Right atrium auricular region (tissue), 2 donors: ENCODE measurements around the gene EIF1. TPM values are rescaled to one million over a fixed set of nuclear protein-coding genes. Genes with fewer than 3 reads are reported as not detected.
"Not testable (repeated sequence)": the region's sequence is repeated elsewhere in the genome, so short reads cannot be mapped to it uniquely, and the experiment has no call there.

Source experiments
- DNase-seq: peaks from one replicate; pipeline ENCODE4 v3.0.0-alpha.2; 2019; ENCODE audit warnings: low spot score
- H3K27ac ChIP-seq, 2 donors: fragments of 200-600 bp; sonication (generic); 1 replicate in 1 of 2; 2 replicates in 1 of 2; pipeline ENCODE4 v1.5.1; 2016 to 2019
- H3K27me3 ChIP-seq, 2 donors: fragments of 200-600 bp; sonication (generic); one replicate each; pipeline versions ENCODE4 v1.5.1 to v1.6.0; 2017 to 2019
- H3K36me3 ChIP-seq: fragments of 200-600 bp; sonication (generic); one replicate; pipeline ENCODE4 v1.5.1; 2016
- H3K4me1 ChIP-seq, 2 donors: fragments of 200-600 bp; sonication (generic); one replicate each; pipeline versions ENCODE4 v1.5.1 to v1.6.0; 2017 to 2019
- H3K4me3 ChIP-seq, 2 donors: fragments of 200-600 bp; sonication (generic); 1 replicate in 1 of 2; 2 replicates in 1 of 2; pipeline ENCODE4 v1.5.1; 2017 to 2019; ENCODE audit warnings: mild to moderate bottlenecking in 1 of 2, moderate library complexity in 1 of 2
- H3K9me3 ChIP-seq, 2 donors: fragments of 200-600 bp; sonication (generic); one replicate each; pipeline ENCODE4 v1.5.1; 2019
- total RNA-seq, 2 donors: library from RNA; depleted of rRNA; stranded (reverse); fragments of >200 nt; gene quantifications; one replicate each; pipeline ENCODE4 v1.1.0, GENCODE V29; 2016
- TF ChIP-seq, protein P1 (sequence below), 2 donors: fragments of 200-600 bp; sonication (generic); IDR thresholded peaks; one replicate each; pipeline ENCODE4 v1.5.1; 2019; ENCODE audit warnings: antibody characterized with exemption in 2 of 2

The EIF1 gene
- total RNA-seq, 2 donors from 2014 or later = 331 to 390 TPM

DNA sequence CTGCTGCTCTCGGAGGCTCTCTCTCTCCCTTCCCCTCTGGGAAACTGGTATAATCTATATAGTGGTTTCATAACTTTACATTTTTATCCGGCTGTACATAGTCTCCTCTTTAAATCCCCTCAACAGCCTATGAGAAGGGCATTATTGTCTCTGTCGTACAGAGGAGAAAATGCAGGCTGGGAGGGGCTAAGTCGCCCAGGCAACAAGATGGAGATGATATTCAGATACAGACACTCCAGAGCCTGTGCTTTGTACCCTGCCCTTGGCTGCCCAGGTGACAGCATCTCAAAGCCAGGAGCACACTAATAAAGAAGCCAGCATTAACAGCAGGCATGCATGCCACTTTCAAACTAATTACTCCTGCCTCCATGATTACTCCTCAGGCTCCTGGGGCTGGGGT, 4.7 kb upstream of the EIF1 start:
- Histone ChIP-seq H3K36me3 (no peaks in the 10 kb centered on the region), H3K9me3 (no peaks in the 10 kb centered on the region), H3K4me1 (peaks cover 0 to 7% of the 10 kb centered on the region in 2 donors), H3K27me3 (no peaks in the 10 kb centered on the region), H3K4me3 (no peak overlapping the region), H3K27ac (no peak overlapping the region)
- DNase-seq = no peak
- TF ChIP-seq, protein P1, sequence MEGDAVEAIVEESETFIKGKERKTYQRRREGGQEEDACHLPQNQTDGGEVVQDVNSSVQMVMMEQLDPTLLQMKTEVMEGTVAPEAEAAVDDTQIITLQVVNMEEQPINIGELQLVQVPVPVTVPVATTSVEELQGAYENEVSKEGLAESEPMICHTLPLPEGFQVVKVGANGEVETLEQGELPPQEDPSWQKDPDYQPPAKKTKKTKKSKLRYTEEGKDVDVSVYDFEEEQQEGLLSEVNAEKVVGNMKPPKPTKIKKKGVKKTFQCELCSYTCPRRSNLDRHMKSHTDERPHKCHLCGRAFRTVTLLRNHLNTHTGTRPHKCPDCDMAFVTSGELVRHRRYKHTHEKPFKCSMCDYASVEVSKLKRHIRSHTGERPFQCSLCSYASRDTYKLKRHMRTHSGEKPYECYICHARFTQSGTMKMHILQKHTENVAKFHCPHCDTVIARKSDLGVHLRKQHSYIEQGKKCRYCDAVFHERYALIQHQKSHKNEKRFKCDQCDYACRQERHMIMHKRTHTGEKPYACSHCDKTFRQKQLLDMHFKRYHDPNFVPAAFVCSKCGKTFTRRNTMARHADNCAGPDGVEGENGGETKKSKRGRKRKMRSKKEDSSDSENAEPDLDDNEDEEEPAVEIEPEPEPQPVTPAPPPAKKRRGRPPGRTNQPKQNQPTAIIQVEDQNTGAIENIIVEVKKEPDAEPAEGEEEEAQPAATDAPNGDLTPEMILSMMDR (IDR thresholded peaks at IDR 0.05) = no peak

DNA sequence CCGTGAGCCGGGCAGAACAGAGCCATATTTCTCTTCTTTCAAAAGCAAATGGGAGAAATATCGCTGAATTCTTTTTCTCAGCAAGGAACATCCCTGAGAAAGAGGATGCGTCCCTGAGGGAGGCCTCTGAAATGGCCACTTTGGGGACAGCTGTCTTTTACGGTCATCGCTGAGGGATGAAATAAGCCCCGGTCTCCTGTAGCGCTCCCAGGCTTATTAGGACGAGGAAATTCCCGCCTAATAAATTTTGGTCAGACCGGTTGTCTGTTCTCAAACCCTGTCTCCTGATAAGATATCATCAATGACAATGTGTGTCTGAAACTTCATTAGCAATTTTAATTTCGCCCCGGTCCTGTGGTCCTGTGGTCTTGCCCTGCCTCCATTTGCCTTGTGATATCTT, 2.9 kb upstream of the EIF1 start:
- not testable (repeated sequence) for H3K9me3 ChIP-seq, H3K27ac ChIP-seq, H3K4me3 ChIP-seq, H3K27me3 ChIP-seq, DNase-seq
- peaks cover 15% of the 10 kb centered on the region for H3K36me3 ChIP-seq
- H3K4me1 ChIP-seq = peaks cover 0 to 19% of the 10 kb centered on the region in 2 donors

DNA sequence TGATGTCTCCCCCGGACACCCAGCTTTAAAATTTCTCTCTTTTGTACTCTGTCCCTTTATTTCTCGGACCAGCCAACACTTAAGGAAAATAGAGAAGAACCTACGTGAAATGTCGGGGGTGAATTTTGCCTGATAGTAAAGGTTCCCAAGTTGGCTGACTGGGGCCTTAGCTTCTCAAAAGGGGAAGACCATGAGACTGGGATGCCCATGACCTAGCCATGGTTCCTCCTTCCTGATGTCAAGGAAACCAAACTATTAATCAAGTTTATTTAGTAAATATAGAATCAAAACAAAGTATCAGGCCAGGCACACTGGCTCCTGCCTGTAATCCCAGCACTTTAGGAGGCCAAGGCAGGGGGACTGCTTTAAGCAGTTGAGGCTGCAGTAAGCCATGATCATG, 2.4 kb upstream of the EIF1 start:
- Histone ChIP-seq H3K27ac (no peak overlapping the region), H3K27me3 (no peaks in the 10 kb centered on the region), H3K36me3 (peaks cover 20% of the 10 kb centered on the region), H3K9me3 (no peaks in the 10 kb centered on the region), H3K4me3 (no peak overlapping the region), H3K4me1 (peaks cover 0 to 24% of the 10 kb centered on the region in 2 donors)
- DNase-seq = no peak
- TF ChIP-seq, protein P1 (IDR thresholded peaks at IDR 0.05) = no peak

DNA sequence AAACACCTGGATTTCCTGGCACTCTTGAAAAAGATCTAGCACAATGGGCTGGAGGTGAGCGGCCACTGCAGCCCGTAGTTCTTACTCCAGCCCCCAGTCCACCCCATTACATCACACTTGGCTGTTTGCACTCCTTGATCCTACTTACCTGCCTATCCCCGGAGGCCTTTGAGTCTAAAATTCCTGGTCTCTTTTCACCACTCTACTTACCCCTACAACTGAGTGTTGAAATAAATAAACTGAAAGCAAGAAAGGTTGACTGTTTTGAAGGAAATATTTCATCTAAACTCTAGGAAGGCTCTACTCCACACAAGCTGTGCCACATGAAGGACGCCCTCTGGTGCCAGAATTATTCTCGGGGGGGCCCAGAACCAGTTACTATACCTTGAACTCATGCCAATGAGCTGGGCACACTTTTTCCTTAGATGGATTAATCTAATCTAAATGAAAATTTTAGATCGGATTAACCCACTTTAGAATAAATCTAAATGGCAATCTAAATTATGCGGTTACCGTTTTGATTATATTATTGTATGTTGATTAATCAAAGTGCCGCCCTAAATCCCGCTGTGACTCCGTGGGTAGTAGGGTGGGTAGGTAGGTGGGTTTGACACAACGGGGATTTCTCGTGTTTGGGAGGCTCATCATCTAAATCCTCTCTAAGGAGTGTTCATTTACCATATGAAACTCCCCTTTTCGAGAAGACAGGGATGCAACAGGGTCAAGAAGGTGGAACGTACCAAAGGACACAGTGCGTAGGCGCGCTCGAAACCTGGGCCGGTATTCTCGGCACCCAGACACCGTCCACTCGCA, 651 bp upstream of the EIF1 start:
- Histone ChIP-seq H3K36me3 (peaks cover 38% of the 10 kb centered on the region), H3K4me1 (peaks cover 0 to 30% of the 10 kb centered on the region in 2 donors), H3K27me3 (no peaks in the 10 kb centered on the region), H3K9me3 (no peaks in the 10 kb centered on the region), H3K27ac (peak overlapping the region; percentile 100), H3K4me3 (peak overlapping the region; percentile 92 to 99)
- DNase-seq = no peak
- TF ChIP-seq, protein P1 (IDR thresholded peaks at IDR 0.05) = peak in 1 of 2 donors; percentile 26

DNA sequence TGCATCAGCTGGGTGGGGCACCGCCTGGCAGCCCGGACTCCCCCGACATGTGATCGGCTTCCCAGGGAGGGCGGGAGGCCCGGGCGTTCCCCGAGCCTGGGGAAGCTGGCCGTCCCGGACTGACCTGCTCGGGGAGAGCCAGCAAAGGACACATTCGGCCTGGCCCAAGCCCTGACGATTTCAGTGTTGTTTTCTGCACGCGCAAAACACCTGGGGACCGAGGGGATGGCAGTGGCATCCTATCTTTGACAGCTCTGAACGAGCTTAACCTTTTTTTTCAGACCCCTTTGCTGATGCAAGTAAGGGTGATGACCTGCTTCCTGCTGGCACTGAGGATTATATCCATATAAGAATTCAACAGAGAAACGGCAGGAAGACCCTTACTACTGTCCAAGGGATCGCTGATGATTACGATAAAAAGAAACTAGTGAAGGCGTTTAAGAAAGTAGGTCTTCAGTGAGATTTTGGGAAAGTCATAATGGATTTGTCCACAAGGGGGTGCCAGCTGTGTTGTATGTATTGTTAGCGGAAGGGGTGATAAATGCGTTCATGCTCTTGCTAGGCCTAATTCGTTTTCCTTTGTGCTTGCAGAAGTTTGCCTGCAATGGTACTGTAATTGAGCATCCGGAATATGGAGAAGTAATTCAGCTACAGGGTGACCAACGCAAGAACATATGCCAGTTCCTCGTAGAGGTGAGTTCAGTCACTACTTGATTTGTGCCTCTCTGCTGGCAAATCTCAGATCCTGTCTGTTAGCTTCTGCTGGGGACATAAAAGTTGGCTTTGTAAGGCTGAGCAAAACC, 1.0 kb downstream of the EIF1 start:
- H3K4me3 ChIP-seq = peak overlapping the region; percentile 92 to 99
- peaks cover 54% of the 10 kb centered on the region for H3K36me3 ChIP-seq
- H3K4me1 ChIP-seq = peaks cover 0 to 30% of the 10 kb centered on the region in 2 donors
- no peaks in the 10 kb centered on the region for H3K27me3 ChIP-seq
- H3K27ac ChIP-seq = peak overlapping the region; percentile 100
- TF ChIP-seq, protein P1 (IDR thresholded peaks at IDR 0.05) = peak; percentile 32 to 62
- DNase-seq = no peak
- no peaks in the 10 kb centered on the region for H3K9me3 ChIP-seq

DNA sequence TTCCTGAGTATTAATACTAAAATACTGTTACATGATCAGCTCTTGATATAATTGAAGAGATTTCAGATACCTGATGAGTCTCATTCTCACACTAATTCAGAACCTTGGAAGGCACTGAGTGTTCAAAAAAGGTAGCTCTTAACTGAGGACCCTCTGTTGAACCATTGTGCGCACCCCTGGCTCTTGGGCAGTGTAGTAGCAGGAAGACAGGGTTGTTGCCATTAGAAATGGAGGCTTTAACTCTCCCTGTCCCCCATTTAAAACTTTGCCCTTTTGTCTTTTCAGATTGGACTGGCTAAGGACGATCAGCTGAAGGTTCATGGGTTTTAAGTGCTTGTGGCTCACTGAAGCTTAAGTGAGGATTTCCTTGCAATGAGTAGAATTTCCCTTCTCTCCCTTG, 1.8 kb downstream of the EIF1 start:
- Histone ChIP-seq H3K4me3 (peak overlapping the region; percentile 92 to 99), H3K27ac (peak overlapping the region; percentile 100), H3K4me1 (peaks cover 0 to 30% of the 10 kb centered on the region in 2 donors), H3K9me3 (no peaks in the 10 kb centered on the region), H3K36me3 (peaks cover 62% of the 10 kb centered on the region), H3K27me3 (no peaks in the 10 kb centered on the region)
- no peak for DNase-seq
- TF ChIP-seq, protein P1 (IDR thresholded peaks at IDR 0.05) = no peak
